Posterior vena cava (tissue), 2 donors: Measurements from ENCODE around the gene GALNT15. TPM values are rescaled to one million over a fixed set of nuclear protein-coding genes. Genes with fewer than 3 reads are reported as not detected.

Experiments used
- DNase-seq: peaks from one replicate; pipeline ENCODE4 v3.0.0-alpha.2; 2020; ENCODE audit warnings: low spot score
- intact Hi-C, 2 donors: fragments of 100-400 bp; cut with DNase I; formaldehyde crosslinking; loops; one replicate each; pipeline versions ENCODE4 v1.14.1 to v1.14.2; 2022 to 2023
- total RNA-seq, 2 donors: library from RNA; stranded (reverse); fragmentation: NEBNext Ultra II Directional; extraction: Animal tissue kit (Norgen Biotek cat#: 25700); gene quantifications; one replicate each; pipeline ENCODE4 v1.2.1, GENCODE V29; 2021
- donor health status: DM: yes; HTN: yes; CAD: no.
- donor health status: DM: yes; HTN: yes; CAD: no.

The GALNT15 gene
- total RNA-seq, 2 donors from 2014 or later = 62.2 to 130 TPM

GRCh38 chr3:16207031-16207430, 32.6 kb downstream of the GALNT15 start:
- intact Hi-C loops = no loop called here
- no peak for DNase-seq

- no peak for DNase-seq
Measured at GRCh38 chr3:16211176-16211904, 36.9 kb downstream of the GALNT15 start.

GRCh38 chr3:16214366-16214765, 39.9 kb downstream of the GALNT15 start:
- DNase-seq = no peak
- intact Hi-C loops = no loop called here

More at GRCh38 chr3:16211176-16211904, 36.9 kb downstream of the GALNT15 start:
- intact Hi-C loops = no loop called here

- intact Hi-C loops = no loop called here
- DNase-seq = no peak
Measured at GRCh38 chr3:16216373-16216935, 42.0 kb downstream of the GALNT15 start.

GRCh38 chr3:16219777-16220176, 45.3 kb downstream of the GALNT15 start:
- no peak for DNase-seq
- intact Hi-C loops = no loop called here

- intact Hi-C loops = no loop called here
- no peak for DNase-seq
Measured at GRCh38 chr3:16221990-16222389, 47.5 kb downstream of the GALNT15 start.

GRCh38 chr3:16222547-16222946, 48.1 kb downstream of the GALNT15 start:
- intact Hi-C loops = no loop called here
- DNase-seq = no peak

- intact Hi-C loops = no loop called here
- no peak for DNase-seq
Measured at GRCh38 chr3:16224325-16224724, 49.8 kb downstream of the GALNT15 start.

GRCh38 chr3:16227566-16227965, 53.1 kb downstream of the GALNT15 start:
- intact Hi-C loops = no loop called here
- no peak for DNase-seq

GRCh38 chr3:16229681-16230080, 55.2 kb downstream of the GALNT15 start:
- intact Hi-C loops = no loop called here
- no peak for DNase-seq

- intact Hi-C loops = no loop called here
- DNase-seq = no peak
Measured at GRCh38 chr3:16231983-16232382, 57.5 kb downstream of the GALNT15 start.

GRCh38 chr3:16233806-16234205, 59.3 kb downstream of the GALNT15 start:
- no peak for DNase-seq
- intact Hi-C loops = no loop called here

GRCh38 chr3:16234281-16234680, 59.8 kb downstream of the GALNT15 start:
- intact Hi-C loops = no loop called here
- DNase-seq = no peak

GRCh38 chr3:16236030-16236639, 61.7 kb downstream of the GALNT15 start:
- DNase-seq = no peak
- intact Hi-C loops = no loop called here

- no peak for DNase-seq
- intact Hi-C loops = no loop called here
Measured at GRCh38 chr3:16236856-16237393, 62.4 kb downstream of the GALNT15 start.

- DNase-seq = no peak
- intact Hi-C loops = loop anchor here in 1 of 2 donors (1.0 kb wide), 1 partner anchor 34 kb away; no protein-coding TSS in a partner anchor
Measured at GRCh38 chr3:16239086-16239770, 64.7 kb downstream of the GALNT15 start.

GRCh38 chr3:16239780-16240179, 65.3 kb downstream of the GALNT15 start:
- DNase-seq = no peak
- intact Hi-C loops = loop anchor here (1.0 to 10.0 kb wide), 2 partner anchors 34 to 425 kb away; no protein-coding TSS in a partner anchor

GRCh38 chr3:16240229-16241023, 65.9 kb downstream of the GALNT15 start:
- DNase-seq = no peak
- intact Hi-C loops = loop anchor here (10.0 kb wide), 1 partner anchor 426 kb away; no protein-coding TSS in a partner anchor

GRCh38 chr3:16241225-16241624, 66.7 kb downstream of the GALNT15 start:
- no peak for DNase-seq
- intact Hi-C loops = loop anchor here (10.0 kb wide), 1 partner anchor 426 kb away; no protein-coding TSS in a partner anchor
